ENCODE measurements around the gene CDH13. TPM values are rescaled to one million over a fixed set of nuclear protein-coding genes. Genes with fewer than 3 reads are reported as not detected.
A peak's percentile ranks its signal among the peaks of the same experiment; 100 is the strongest.

Gene CDH13
- total RNA-seq, 1 donor from 2014 or later: 14.3 TPM

DNA sequence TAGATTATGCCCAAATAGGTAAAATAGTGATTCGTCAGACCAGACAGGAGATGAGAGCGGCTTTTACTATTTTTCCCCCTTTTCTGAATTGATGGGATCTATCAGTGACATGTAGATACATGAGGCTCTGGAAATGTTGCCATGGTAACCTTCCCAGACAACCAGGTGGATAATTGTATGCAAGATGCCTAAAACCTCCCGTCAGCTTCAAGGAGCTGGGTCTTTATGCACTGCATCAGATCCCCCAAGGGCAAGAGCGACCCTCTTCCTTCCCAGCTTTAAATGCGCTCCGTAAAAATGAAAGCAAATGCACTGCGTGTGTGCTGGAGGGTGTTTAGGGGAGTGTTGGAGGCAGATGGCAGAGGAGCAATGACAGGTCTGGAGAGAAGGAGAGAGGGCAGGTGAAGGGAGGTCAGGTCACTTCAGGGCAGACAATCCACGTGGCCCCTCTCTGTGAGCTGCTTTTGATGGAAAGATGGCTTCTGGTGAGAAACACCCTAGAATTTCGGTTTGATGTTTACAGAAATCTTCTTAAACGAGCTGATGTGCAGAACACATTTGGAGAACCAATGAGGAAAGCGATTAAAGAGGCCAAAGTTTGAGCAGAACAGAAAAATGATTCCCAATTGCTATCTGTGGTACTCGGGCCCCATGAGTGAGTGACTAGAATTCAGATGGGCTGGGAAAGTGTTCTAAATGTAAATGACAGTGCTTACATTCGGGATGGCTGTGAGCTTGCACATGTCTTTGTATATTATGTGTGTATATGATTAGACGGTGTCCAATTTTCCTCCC lies 719.3 kb downstream of the CDH13 start:
- DNase-seq (no peak), ATAC-seq (no peak)
- Histone ChIP-seq H3K9me3 (no peaks in the 10 kb centered on the region), H3K36me3 (no peaks in the 10 kb centered on the region), H3K27ac (no peak overlapping the region), H3K27me3 (ENCODE audit: low read depth) (no peaks in the 10 kb centered on the region), H3K4me3 (peak overlapping the region; percentile 30), H3K4me1 (no peaks in the 10 kb centered on the region)
- TF ChIP-seq, protein P1, sequence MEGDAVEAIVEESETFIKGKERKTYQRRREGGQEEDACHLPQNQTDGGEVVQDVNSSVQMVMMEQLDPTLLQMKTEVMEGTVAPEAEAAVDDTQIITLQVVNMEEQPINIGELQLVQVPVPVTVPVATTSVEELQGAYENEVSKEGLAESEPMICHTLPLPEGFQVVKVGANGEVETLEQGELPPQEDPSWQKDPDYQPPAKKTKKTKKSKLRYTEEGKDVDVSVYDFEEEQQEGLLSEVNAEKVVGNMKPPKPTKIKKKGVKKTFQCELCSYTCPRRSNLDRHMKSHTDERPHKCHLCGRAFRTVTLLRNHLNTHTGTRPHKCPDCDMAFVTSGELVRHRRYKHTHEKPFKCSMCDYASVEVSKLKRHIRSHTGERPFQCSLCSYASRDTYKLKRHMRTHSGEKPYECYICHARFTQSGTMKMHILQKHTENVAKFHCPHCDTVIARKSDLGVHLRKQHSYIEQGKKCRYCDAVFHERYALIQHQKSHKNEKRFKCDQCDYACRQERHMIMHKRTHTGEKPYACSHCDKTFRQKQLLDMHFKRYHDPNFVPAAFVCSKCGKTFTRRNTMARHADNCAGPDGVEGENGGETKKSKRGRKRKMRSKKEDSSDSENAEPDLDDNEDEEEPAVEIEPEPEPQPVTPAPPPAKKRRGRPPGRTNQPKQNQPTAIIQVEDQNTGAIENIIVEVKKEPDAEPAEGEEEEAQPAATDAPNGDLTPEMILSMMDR (IDR thresholded peaks at IDR 0.05): no peak
- intact Hi-C loops (cut with DNase I): no loop called here

DNA sequence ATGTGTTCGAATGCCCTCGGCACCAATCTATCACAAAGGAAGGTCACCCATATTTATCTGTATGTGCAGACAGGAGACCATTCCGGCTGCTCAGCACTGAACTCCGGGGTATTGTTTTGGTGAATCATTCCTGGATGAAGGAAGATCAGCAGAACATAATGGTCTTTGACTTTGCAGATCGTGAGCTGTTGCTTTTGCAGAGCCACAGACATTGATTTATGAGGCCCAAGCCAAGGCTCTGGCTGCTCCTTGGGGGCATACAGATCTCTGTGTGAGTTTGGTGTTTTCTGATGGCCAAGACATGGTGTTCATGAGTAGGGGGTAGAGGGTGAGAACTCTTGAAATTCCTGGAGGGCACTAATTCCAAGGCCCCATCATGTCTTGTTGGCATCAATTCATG lies 722.2 kb downstream of the CDH13 start:
- Histone ChIP-seq H3K9me3 (no peaks in the 10 kb centered on the region), H3K4me3 (no peak overlapping the region), H3K36me3 (no peaks in the 10 kb centered on the region), H3K27ac (no peak overlapping the region), H3K27me3 (ENCODE audit: low read depth) (no peaks in the 10 kb centered on the region), H3K4me1 (no peaks in the 10 kb centered on the region)
- ATAC-seq (no peak), DNase-seq (no peak)
- intact Hi-C loops (cut with DNase I): no loop called here
- TF ChIP-seq, protein P1 (IDR thresholded peaks at IDR 0.05): no peak

DNA sequence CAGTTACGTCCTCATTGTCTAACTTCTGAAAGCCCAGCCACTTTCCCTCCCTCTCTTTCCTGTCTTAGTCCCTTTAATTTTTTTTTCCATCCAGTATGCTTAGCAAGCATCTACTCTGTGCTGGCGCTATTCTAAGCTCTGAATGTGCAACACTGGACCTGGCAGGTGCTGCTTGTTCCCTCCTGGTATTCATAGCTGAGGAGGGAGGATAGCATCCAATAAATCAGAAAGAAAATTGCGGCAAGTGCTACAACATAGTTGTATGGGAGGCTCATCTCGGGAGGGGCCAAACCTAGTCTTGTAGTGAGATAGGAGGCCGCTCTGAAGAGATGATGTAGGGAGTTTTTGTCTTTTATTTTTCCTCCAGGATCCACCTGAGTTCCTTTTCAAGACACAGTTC lies 723.7 kb downstream of the CDH13 start:
- Histone ChIP-seq H3K36me3 (no peaks in the 10 kb centered on the region), H3K4me1 (no peaks in the 10 kb centered on the region), H3K9me3 (no peaks in the 10 kb centered on the region), H3K27me3 (ENCODE audit: low read depth) (no peaks in the 10 kb centered on the region), H3K27ac (no peak overlapping the region), H3K4me3 (no peak overlapping the region)
- no peak for DNase-seq
- no peak for ATAC-seq
- intact Hi-C loops (cut with DNase I): no loop called here
- TF ChIP-seq, protein P1 (IDR thresholded peaks at IDR 0.05): no peak

DNA sequence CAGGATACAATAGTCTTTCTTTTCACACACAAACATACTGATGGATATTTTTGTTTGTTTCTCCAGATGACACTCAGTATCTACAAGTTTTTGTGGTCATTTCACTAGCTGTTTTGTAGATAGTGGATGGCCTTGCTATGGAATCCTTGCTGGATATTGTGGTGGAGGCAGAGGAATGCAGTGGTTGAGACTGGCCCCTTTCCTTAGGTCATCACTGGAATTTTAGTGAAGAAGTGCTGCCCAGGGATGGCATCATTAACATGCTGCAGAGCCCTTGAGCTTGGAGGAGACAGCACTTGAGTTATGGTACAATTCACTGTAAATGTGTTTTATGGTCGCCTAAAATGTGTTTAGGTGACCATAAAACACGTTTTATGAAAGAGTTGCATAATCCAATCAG lies 725.1 kb downstream of the CDH13 start:
- no peaks in the 10 kb centered on the region for H3K4me1 ChIP-seq
- DNase-seq: no peak
- no peak overlapping the region for H3K27ac ChIP-seq
- ATAC-seq: no peak
- H3K9me3 ChIP-seq: no peaks in the 10 kb centered on the region
- no peaks in the 10 kb centered on the region for H3K27me3 ChIP-seq (ENCODE audit: low read depth)
- TF ChIP-seq, protein P1 (IDR thresholded peaks at IDR 0.05): no peak
- no peak overlapping the region for H3K4me3 ChIP-seq
- H3K36me3 ChIP-seq: no peaks in the 10 kb centered on the region
- intact Hi-C loops (cut with DNase I): no loop called here

DNA sequence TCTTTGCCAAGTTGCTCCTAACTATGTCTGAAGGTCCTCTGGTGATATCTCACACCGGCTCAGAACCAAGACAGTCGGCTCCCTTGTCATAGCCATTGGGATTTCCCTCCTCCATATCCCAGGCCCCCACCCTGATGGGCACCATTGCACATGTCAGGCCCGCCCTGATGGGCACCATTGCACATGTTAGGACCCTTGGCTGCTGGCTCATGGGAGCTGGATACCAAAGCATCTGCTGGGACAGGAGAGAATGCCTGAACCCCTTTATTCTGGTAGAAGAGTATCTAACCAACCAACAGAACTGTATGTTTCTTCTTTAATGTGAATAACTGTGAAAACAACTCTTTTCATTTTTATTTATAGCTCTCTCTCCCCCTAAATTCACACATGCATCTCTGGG lies 726.5 kb downstream of the CDH13 start:
- no peak for ATAC-seq
- no peaks in the 10 kb centered on the region for H3K36me3 ChIP-seq
- H3K4me3 ChIP-seq: no peak overlapping the region
- H3K27ac ChIP-seq: no peak overlapping the region
- intact Hi-C loops (cut with DNase I): no loop called here
- H3K4me1 ChIP-seq: no peaks in the 10 kb centered on the region
- H3K9me3 ChIP-seq: no peaks in the 10 kb centered on the region
- H3K27me3 ChIP-seq (ENCODE audit: low read depth): no peaks in the 10 kb centered on the region
- TF ChIP-seq, protein P1 (IDR thresholded peaks at IDR 0.05): no peak
- DNase-seq: no peak
